Prostate gland (tissue), 2 donors: ENCODE data around the gene NLRX1.

Experiments
- CTCF ChIP-seq, 4 experiments: fragments of 200-600 bp in 2 of 4; fragments of 450-650 bp in 2 of 4; sonication (generic) in 2 of 4; IDR thresholded peaks; 1 replicate in 3 of 4; 2 replicates in 1 of 4; pipeline ENCODE4 v1.5.1; 2016 to 2019; ENCODE audit warnings: antibody characterized with exemption in 4 of 4, mild to moderate bottlenecking in 2 of 4, moderate library complexity in 2 of 4
- POLR2A ChIP-seq: fragments of 450-650 bp; IDR thresholded peaks from one replicate; pipeline ENCODE4 v1.6.1; 2016; ENCODE audit warnings: antibody characterized with exemption, mild to moderate bottlenecking
- POLR2AphosphoS5 ChIP-seq: sonication (generic); formaldehyde crosslinking; IDR thresholded peaks from one replicate; pipeline ENCODE4 v1.6.1; 2017; ENCODE audit warnings: antibody characterized with exemption

DNA sequence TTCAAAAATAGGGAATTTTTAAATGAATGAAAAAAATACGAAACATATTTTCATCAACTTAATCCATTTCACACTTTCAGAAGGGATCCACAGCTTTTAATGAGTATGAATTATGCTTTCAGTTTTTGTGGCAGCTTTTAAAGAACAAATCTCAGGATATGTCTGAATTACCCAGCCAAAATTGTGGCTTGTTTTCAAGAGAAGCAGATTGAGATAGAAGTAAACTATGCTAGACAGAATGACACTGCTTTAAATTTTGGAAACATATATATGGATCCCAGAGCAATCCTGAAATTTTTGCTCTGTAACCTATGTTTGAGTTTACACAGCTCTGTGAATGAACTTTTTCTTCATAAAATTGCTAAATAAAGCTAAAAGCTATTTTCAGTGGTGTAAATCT is 49.6 kb upstream of the NLRX1 start:
- no peak for TF ChIP-seq POLR2AphosphoS5
- TF ChIP-seq CTCF (IDR thresholded peaks at IDR 0.05) = no peak
- no peak for TF ChIP-seq POLR2A
